GM18861 (cell line): Measurements from ENCODE around the gene KIAA0513.
"Not testable (repeated sequence)": the region's sequence is repeated elsewhere in the genome, so short reads cannot be mapped to it uniquely, and the experiment has no call there.

Experiments
- ATAC-seq: cut with Tn5 transposase; IDR thresholded peaks from one replicate; pipeline ENCODE4 v1.9.1; 2021; ENCODE audit not compliant: unreplicated experiment

Gene KIAA0513

GRCh38 chr16:85027958-85028684 lies 526 bp downstream of the KIAA0513 start:
- ATAC-seq, result no peak

- ATAC-seq, result no peak
Measured at GRCh38 chr16:85028685-85029407, 1.3 kb downstream of the KIAA0513 start.

GRCh38 chr16:85029408-85029784 lies 1.8 kb downstream of the KIAA0513 start:
- ATAC-seq, result no peak

GRCh38 chr16:85029981-85030401 lies 2.4 kb downstream of the KIAA0513 start:
- no peak for ATAC-seq

GRCh38 chr16:85031451-85031850 lies 3.9 kb downstream of the KIAA0513 start:
- no peak for ATAC-seq

GRCh38 chr16:85032187-85032586 lies 4.6 kb downstream of the KIAA0513 start:
- not testable (repeated sequence) for ATAC-seq

GRCh38 chr16:85033171-85033570 lies 5.6 kb downstream of the KIAA0513 start:
- ATAC-seq, result no peak

- no peak for ATAC-seq
Measured at GRCh38 chr16:85034591-85035433, 7.2 kb downstream of the KIAA0513 start.

- no peak for ATAC-seq
Measured at GRCh38 chr16:85036236-85037049, 8.8 kb downstream of the KIAA0513 start.

GRCh38 chr16:85037050-85037410 lies 9.4 kb downstream of the KIAA0513 start:
- ATAC-seq, result no peak

- no peak for ATAC-seq
Measured at GRCh38 chr16:85037721-85038120, 10.1 kb downstream of the KIAA0513 start.

GRCh38 chr16:85040685-85041084 lies 13.1 kb downstream of the KIAA0513 start:
- no peak for ATAC-seq

- no peak for ATAC-seq
Measured at GRCh38 chr16:85041219-85042166, 13.9 kb downstream of the KIAA0513 start.

GRCh38 chr16:85042167-85042526 lies 14.6 kb downstream of the KIAA0513 start:
- ATAC-seq, result no peak

GRCh38 chr16:85042606-85043005 lies 15.0 kb downstream of the KIAA0513 start:
- no peak for ATAC-seq

GRCh38 chr16:85045077-85045476 lies 17.5 kb downstream of the KIAA0513 start:
- ATAC-seq, result no peak

- no peak for ATAC-seq
Measured at GRCh38 chr16:85045641-85046471, 18.3 kb downstream of the KIAA0513 start.

- no peak for ATAC-seq
Measured at GRCh38 chr16:85046472-85046916, 18.9 kb downstream of the KIAA0513 start.
